WI38 (cell line): ENCODE results near the gene COL7A1.
A peak's percentile ranks its signal among the peaks of the same experiment; 100 is the strongest.
"Not testable (repeated sequence)": the region's sequence is repeated elsewhere in the genome, so short reads cannot be mapped to it uniquely, and the experiment has no call there.

ENCODE experiments used
- H3K4me3 ChIP-seq: 2 replicates; pipeline ENCODE4 v1.5.1; 2011; ENCODE audit warnings: low read depth, mild to moderate bottlenecking, control low read depth, low read length
- CTCF ChIP-seq: IDR thresholded peaks from 2 replicates; pipeline ENCODE4 v1.5.1; 2012; ENCODE audit warnings: low read depth, mild to moderate bottlenecking, control low read depth, low read length

COL7A1 gene

GRCh38 chr3:48555231-48555948 lies 39.7 kb downstream of the COL7A1 start:
- no peak overlapping the region; the same call in 1 of the 2 replicates for H3K4me3 ChIP-seq

GRCh38 chr3:48553886-48554845 lies 41.0 kb downstream of the COL7A1 start:
- no peak for TF ChIP-seq CTCF
- no peak overlapping the region for H3K4me3 ChIP-seq

More at GRCh38 chr3:48555231-48555948, 39.7 kb downstream of the COL7A1 start:
- no peak for TF ChIP-seq CTCF

GRCh38 chr3:48553361-48553760 lies 41.8 kb downstream of the COL7A1 start:
- TF ChIP-seq CTCF: no peak
- H3K4me3 ChIP-seq: no peak overlapping the region

- H3K4me3 ChIP-seq: no peak overlapping the region
- no peak for TF ChIP-seq CTCF
Measured at GRCh38 chr3:48552111-48552951, 42.8 kb downstream of the COL7A1 start.

- not testable (repeated sequence) for H3K4me3 ChIP-seq
Measured at GRCh38 chr3:48551651-48552050, 43.5 kb downstream of the COL7A1 start.

GRCh38 chr3:48548729-48549705 lies 46.1 kb downstream of the COL7A1 start:
- no peak overlapping the region for H3K4me3 ChIP-seq
- peak; percentile 96 for TF ChIP-seq CTCF

GRCh38 chr3:48548126-48548525 lies 47.0 kb downstream of the COL7A1 start:
- no peak overlapping the region for H3K4me3 ChIP-seq
- TF ChIP-seq CTCF: no peak
